Measurements from ENCODE around the gene SLC35F3.
"Not testable (repeated sequence)": the region's sequence is repeated elsewhere in the genome, so short reads cannot be mapped to it uniquely, and the experiment has no call there.

SLC35F3 gene

GRCh38 chr1:234090212-234091064 is 186.0 kb downstream of the SLC35F3 start:
- DNase-seq (ENCODE audit: low read depth, low spot score): no peak
- H3K4me3 ChIP-seq (ENCODE audit: low read length): no peak overlapping the region

- H3K4me3 ChIP-seq (ENCODE audit: low read length): no peak overlapping the region
- no peak for DNase-seq (ENCODE audit: low read depth, low spot score)
Measured at GRCh38 chr1:234091065-234091401, 186.6 kb downstream of the SLC35F3 start.

GRCh38 chr1:234091876-234092275 is 187.4 kb downstream of the SLC35F3 start:
- no peak for DNase-seq (ENCODE audit: low read depth, low spot score)
- H3K4me3 ChIP-seq (ENCODE audit: low read length): no peak overlapping the region

- no peak overlapping the region for H3K4me3 ChIP-seq (ENCODE audit: low read length)
- DNase-seq (ENCODE audit: low read depth, low spot score): no peak
Measured at GRCh38 chr1:234093107-234093506, 188.6 kb downstream of the SLC35F3 start.

- no peak overlapping the region for H3K4me3 ChIP-seq (ENCODE audit: low read length)
- DNase-seq (ENCODE audit: low read depth, low spot score): no peak
Measured at GRCh38 chr1:234093741-234094140, 189.3 kb downstream of the SLC35F3 start.

GRCh38 chr1:234094172-234094571 is 189.7 kb downstream of the SLC35F3 start:
- no peak for DNase-seq (ENCODE audit: low read depth, low spot score)

GRCh38 chr1:234096161-234096770 is 191.8 kb downstream of the SLC35F3 start:
- no peak for DNase-seq (ENCODE audit: low read depth, low spot score)

More at GRCh38 chr1:234094172-234094571, 189.7 kb downstream of the SLC35F3 start:
- H3K4me3 ChIP-seq (ENCODE audit: low read length): no peak overlapping the region

GRCh38 chr1:234102583-234102982 is 198.1 kb downstream of the SLC35F3 start:
- DNase-seq (ENCODE audit: low read depth, low spot score): peak; percentile 4
- no peak overlapping the region for H3K4me3 ChIP-seq (ENCODE audit: low read length)

More at GRCh38 chr1:234096161-234096770, 191.8 kb downstream of the SLC35F3 start:
- H3K4me3 ChIP-seq (ENCODE audit: low read length): no peak overlapping the region

- DNase-seq (ENCODE audit: low read depth, low spot score): no peak
- H3K4me3 ChIP-seq (ENCODE audit: low read length): no peak overlapping the region
Measured at GRCh38 chr1:234103198-234103597, 198.7 kb downstream of the SLC35F3 start.

GRCh38 chr1:234106032-234106431 is 201.6 kb downstream of the SLC35F3 start:
- H3K4me3 ChIP-seq (ENCODE audit: low read length): no peak overlapping the region

GRCh38 chr1:234107416-234108021 is 203.0 kb downstream of the SLC35F3 start:
- no peak for DNase-seq (ENCODE audit: low read depth, low spot score)
- H3K4me3 ChIP-seq (ENCODE audit: low read length): no peak overlapping the region

More at GRCh38 chr1:234106032-234106431, 201.6 kb downstream of the SLC35F3 start:
- DNase-seq (ENCODE audit: low read depth, low spot score): no peak

GRCh38 chr1:234108921-234109320 is 204.4 kb downstream of the SLC35F3 start:
- no peak overlapping the region for H3K4me3 ChIP-seq (ENCODE audit: low read length)
- DNase-seq (ENCODE audit: low read depth, low spot score): no peak

GRCh38 chr1:234109840-234110239 is 205.4 kb downstream of the SLC35F3 start:
- no peak overlapping the region for H3K4me3 ChIP-seq (ENCODE audit: low read length)
- DNase-seq (ENCODE audit: low read depth, low spot score): no peak

- H3K4me3 ChIP-seq (ENCODE audit: low read length): no peak overlapping the region
- DNase-seq (ENCODE audit: low read depth, low spot score): no peak
Measured at GRCh38 chr1:234111458-234112142, 207.1 kb downstream of the SLC35F3 start.

GRCh38 chr1:234114648-234115307 is 210.3 kb downstream of the SLC35F3 start:
- H3K4me3 ChIP-seq (ENCODE audit: low read length): no peak overlapping the region
- peak; percentile 46 for DNase-seq (ENCODE audit: low read depth, low spot score)

GRCh38 chr1:234118911-234119310 is 214.4 kb downstream of the SLC35F3 start:
- H3K4me3 ChIP-seq (ENCODE audit: low read length): no peak overlapping the region
- DNase-seq (ENCODE audit: low read depth, low spot score): no peak

GRCh38 chr1:234119431-234119830 is 215.0 kb downstream of the SLC35F3 start:
- H3K4me3 ChIP-seq (ENCODE audit: low read length): no peak overlapping the region
- no peak for DNase-seq (ENCODE audit: low read depth, low spot score)

GRCh38 chr1:234120327-234120944 is 216.0 kb downstream of the SLC35F3 start:
- DNase-seq (ENCODE audit: low read depth, low spot score): no peak
- H3K4me3 ChIP-seq (ENCODE audit: low read length): no peak overlapping the region

- not testable (repeated sequence) for H3K4me3 ChIP-seq (ENCODE audit: low read length); DNase-seq (ENCODE audit: low read depth, low spot score)
Measured at GRCh38 chr1:234121659-234122058, 217.2 kb downstream of the SLC35F3 start.

Measured in Jurkat, Clone E6-1 (cell line).